ENCODE results near the gene RNF5.
"Not testable (repeated sequence)": the region's sequence is repeated elsewhere in the genome, so short reads cannot be mapped to it uniquely, and the experiment has no call there.

GRCh38 chr6:32185681-32186131 lies 7.5 kb downstream of the RNF5 start:
- TF ChIP-seq, protein P1, sequence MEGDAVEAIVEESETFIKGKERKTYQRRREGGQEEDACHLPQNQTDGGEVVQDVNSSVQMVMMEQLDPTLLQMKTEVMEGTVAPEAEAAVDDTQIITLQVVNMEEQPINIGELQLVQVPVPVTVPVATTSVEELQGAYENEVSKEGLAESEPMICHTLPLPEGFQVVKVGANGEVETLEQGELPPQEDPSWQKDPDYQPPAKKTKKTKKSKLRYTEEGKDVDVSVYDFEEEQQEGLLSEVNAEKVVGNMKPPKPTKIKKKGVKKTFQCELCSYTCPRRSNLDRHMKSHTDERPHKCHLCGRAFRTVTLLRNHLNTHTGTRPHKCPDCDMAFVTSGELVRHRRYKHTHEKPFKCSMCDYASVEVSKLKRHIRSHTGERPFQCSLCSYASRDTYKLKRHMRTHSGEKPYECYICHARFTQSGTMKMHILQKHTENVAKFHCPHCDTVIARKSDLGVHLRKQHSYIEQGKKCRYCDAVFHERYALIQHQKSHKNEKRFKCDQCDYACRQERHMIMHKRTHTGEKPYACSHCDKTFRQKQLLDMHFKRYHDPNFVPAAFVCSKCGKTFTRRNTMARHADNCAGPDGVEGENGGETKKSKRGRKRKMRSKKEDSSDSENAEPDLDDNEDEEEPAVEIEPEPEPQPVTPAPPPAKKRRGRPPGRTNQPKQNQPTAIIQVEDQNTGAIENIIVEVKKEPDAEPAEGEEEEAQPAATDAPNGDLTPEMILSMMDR (IDR thresholded peaks at IDR 0.05), result not testable (repeated sequence)
- TF ChIP-seq POLR2AphosphoS5, POLR2A, EP300 (IDR thresholded peaks at IDR 0.05): not testable (repeated sequence)

Measured in gastroesophageal sphincter (tissue), 3 donors.